ENCODE measurements around the gene ZNF366.

GRCh38 chr5:72465601-72466563 lies 41.3 kb downstream of the ZNF366 start:
- TF ChIP-seq CTCF (conservative IDR thresholded peaks at IDR 0.05; ENCODE audit: low read length) (no peak), EZH2phosphoT487 (IDR thresholded peaks at IDR 0.05; ENCODE audit: borderline replicate concordance) (no peak)
